Left cardiac atrium (tissue), 4 donors: Measurements from ENCODE around the gene PLK5. TPM values are rescaled to one million over a fixed set of nuclear protein-coding genes. Genes with fewer than 3 reads are reported as not detected.
"Not testable (repeated sequence)": the region's sequence is repeated elsewhere in the genome, so short reads cannot be mapped to it uniquely, and the experiment has no call there.

Experiments
- ATAC-seq, 2 donors: fragments of 200-7000 bp; cut with Tn5 transposase; one replicate each; pipeline ENCODE4 v1.9.1; 2020; ENCODE audit warnings: mild to moderate bottlenecking in 2 of 2, moderate library complexity in 2 of 2
- DNase-seq: peaks from one replicate; pipeline ENCODE4 v3.0.0-alpha.2; 2020
- intact Hi-C, 2 donors: fragments of 100-400 bp; cut with DNase I; formaldehyde crosslinking; loops; one replicate each; pipeline versions ENCODE4 v1.14.1 to v1.15.1; 2022 to 2023
- total RNA-seq, 2 donors: library from RNA; stranded (reverse); fragmentation: NEBNext Ultra II Directional; extraction: Animal tissue kit (Norgen Biotek cat#: 25700); gene quantifications; one replicate each; pipeline ENCODE4 v1.2.1, GENCODE V29; 2021
- donor health status: DM: no; HTN: yes; CAD: no.
- donor health status: DM: no; HTN: yes; CAD: no; lungs with severe emphysema.
- donor health status: DM: yes; HTN: yes; CAD: no.
- donor health status: Dilated cardiomyopathy.

PLK5 gene
- total RNA-seq, 2 donors from 2014 or later: not detected

DNA sequence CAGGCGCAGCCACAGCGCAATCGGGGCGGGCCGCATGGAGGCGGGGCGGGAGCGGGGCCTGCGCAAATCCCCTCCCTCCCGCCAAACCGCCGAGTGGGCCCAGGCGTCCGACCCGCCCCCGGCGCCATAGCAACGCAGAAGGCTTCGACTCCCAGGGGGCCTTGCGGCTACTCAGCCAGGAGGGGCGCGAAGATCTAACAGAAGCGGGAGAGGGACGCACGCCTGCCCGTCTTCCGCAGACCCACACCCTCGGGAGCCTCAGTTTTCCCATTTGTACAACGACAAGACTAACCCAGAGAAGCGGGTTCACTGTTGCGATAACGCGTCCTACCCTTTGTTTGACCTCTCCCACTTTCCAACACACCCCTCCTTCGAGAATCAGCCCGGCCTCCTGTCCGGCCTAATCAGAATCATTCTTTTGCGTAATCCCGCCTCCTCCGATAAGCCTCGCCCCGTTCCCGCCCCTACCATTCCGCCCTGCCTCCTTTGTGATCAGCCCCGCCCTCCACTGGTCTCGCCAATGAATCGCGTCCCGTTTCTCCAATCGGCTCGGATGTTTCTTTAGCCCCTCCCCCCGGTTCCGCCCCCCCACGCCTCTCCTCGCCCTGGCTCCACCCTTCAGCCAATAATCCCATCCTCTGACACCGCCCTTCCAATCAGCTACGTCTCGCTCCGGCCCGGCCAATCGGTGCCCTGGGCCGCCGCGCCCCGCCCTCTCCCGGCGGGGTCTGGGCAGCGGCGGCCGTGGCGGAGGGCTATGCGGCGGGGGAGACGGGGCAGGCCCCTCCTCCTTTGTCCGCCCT lies 33.4 kb upstream of the PLK5 start, which contains the start of gene PCSK4:
TSS of gene PCSK4 (minus strand) at position 40 of the 803 bp plus-strand sequence. CDS start at position 36, 4 bp downstream.
- ATAC-seq: peak; percentile 95
- DNase-seq: peak; percentile 98
- intact Hi-C loops: no loop called here

DNA sequence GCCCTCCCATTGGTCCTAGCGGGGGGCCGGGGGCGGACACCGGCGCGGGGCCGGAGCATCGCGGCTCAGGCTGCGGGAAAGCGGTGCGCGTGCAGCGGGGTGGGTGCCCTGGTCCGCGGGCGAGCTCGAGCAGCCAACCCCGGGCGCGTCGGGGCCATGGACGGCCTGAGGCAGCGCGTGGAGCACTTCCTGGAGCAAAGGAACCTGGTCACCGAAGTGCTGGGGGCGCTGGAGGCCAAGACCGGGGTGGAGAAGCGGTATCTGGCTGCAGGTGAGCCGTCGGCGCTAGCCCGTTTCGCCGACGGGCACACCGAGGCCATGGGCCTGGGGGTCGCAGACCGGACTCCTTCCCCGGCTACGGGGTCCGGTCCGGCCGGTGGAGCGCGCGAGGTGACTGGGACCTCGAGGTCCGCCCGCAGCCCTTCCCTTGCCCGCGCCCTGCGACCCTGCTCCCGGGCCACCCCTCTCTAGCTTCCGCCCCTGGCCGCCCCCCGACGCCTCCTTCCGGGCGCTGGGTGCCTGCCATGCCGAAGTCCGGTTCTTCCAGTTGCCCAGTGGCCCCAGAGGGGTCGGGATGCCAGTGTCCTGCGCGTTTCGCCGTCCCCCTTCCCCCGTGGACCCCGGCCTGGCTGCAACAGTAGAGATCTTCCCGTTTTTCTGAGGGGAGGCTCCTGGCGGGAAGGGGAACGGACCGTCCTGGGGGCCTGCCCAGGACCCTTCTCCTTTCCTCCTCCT lies 32.6 kb upstream of the PLK5 start, which contains the start of gene REEP6:
TSS of gene REEP6 (plus strand) at position 68 of the 735 bp plus-strand sequence. CDS start at position 157, 89 bp downstream.
- intact Hi-C loops: no loop called here
- DNase-seq: no peak

GRCh38 chr19:1491849-1492170 lies 32.1 kb upstream of the PLK5 start:
- intact Hi-C loops: no loop called here
- DNase-seq (no peak), ATAC-seq (no peak)

More for the DNA sequence above, 32.6 kb upstream of the PLK5 start, which contains the start of gene REEP6:
- no peak for ATAC-seq

- intact Hi-C loops: no loop called here
- no peak for DNase-seq
- no peak for ATAC-seq
Observed at GRCh38 chr19:1492474-1493006, 31.3 kb upstream of the PLK5 start.

- intact Hi-C loops: no loop called here
- ATAC-seq (no peak), DNase-seq (no peak)
Observed at GRCh38 chr19:1494115-1494815, 29.6 kb upstream of the PLK5 start.

DNA sequence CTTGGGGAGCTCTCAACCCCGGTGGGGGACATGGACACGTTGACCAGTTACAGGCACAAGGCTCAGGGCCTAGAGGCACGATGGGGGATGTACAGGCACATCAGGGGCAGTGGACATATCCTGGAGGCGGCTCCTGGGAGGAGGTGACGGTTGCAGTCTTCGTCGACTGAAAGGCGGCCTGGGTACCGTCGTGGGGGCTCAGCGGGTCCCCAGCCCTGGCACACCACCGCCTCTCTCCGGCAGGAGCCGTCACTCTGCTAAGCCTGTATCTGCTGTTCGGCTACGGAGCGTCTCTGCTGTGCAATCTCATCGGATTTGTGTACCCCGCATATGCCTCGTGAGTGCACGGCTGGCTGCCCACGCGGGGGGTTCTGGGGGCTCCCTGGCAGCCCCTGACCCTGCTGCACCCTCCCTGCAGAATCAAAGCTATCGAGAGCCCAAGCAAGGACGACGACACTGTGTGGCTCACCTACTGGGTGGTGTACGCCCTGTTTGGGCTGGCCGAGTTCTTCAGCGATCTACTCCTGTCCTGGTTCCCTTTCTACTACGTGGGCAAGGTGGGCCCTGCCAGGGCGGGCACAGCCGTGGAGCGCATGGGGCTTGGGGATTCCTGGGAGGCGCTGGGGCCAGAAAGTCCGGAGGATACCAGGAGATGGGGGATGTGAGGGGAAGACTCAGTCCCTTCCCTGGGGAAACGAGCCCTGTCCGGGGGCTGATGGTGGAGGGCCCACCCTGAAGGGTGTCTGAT lies 28.7 kb upstream of the PLK5 start:
- intact Hi-C loops: no loop called here
- no peak for ATAC-seq
- DNase-seq: no peak

DNA sequence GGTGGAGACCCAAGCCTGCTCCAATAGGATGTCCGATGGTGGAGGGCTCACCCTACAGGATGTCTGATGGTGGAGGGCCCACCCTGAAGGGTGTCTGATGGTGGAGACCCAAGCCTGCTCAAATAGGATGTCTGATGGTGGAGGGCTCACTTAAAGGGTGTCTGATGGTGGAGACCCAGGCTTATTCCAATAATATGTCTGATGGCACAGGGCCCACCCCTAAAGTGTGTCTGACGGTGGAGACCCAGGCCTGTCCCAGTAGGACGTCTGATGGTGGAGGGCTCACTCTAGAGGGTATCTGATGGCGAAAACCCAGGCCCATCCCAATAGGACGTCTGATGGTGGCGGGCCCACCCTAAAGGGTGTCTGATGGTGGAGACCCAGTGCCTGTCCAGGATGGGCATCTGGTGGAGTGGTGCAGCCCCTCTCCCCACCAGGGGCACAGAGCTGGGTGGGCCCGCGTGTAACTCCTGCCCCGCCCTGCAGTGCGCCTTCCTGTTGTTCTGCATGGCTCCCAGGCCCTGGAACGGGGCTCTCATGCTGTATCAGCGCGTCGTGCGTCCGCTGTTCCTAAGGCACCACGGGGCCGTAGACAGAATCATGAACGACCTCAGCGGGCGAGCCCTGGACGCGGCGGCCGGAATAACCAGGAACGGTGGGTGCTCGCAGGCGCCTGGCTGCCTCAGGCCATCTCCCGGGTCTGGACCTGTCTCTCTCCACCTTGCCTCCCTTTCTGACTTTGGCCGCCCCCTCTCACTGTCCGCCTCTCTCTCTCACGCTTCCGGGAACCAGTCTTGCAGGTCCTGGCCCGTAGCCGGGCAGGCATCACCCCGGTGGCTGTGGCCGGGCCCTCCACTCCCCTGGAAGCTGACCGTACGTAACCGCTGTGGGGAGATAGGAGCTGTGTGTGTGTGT lies 27.8 kb upstream of the PLK5 start:
- no peak for DNase-seq
- no peak for ATAC-seq
- intact Hi-C loops: no loop called here

DNA sequence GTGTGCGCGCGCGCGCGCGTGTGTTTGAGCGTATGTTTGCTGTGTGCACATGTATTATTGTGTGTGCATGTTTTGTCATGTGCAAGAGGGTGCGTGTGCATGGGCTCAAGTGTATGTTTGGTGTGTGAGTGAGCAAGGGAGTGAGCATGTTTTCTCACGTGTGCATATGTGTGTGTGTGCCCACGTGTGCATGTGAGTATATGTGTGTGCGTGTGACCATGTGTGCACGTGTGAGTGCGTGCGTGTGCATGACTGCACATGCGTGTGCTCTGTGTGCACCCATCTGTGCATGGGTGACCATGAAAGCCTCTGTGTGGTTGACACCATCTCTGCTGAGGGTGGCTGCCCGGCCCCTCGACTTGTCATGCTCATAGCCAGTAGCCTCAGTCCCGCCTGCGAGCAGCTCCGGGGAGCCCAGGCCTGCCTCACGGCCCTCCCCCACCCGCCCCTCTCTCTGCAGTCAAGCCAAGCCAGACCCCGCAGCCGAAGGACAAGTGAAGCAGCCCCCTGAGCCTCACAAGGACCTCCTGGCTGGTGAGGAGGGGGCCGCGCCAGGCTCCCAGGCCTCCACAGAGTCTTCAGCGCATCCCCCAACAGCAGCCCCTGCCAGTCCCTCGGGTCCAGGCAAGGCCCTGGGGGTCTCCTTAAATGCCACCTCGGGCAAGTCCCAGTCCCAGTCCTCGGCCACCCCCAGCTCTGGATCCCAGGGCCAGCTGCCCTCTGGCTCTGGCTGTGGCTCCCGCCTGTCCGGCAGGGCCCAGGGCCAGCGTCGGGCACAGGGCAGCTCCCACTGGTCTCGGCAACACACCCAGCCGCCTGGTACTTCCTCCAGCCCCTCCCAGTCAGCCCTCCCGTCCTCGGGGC lies 26.9 kb upstream of the PLK5 start:
- intact Hi-C loops: no loop called here
- ATAC-seq: no peak
- DNase-seq: no peak

- DNase-seq: no peak
- ATAC-seq: no peak
- intact Hi-C loops: no loop called here
Observed at GRCh38 chr19:1497578-1498235, 26.2 kb upstream of the PLK5 start.

DNA sequence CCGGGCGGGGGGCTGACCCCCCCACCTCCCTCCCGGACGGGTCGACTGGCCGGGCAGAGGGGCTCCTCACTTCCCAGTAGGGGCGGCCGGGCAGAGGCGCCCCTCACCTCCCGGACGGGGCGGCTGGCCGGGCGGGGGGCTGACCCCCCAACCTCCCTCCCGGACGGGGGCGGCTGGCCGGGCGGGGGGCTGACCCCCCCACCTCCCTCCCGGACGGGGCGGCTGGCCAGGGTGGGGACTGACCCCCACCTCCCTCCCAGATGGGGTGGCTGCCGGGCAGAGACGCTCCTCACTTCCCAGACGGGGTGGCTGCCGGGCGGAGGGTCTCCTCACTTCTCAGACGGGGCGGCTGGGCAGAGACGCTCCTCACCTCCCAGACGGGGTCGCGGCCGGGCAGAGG lies 24.6 kb upstream of the PLK5 start:
- DNase-seq, ATAC-seq, intact Hi-C loops: not testable (repeated sequence)

- ATAC-seq (no peak), DNase-seq (no peak)
- intact Hi-C loops: no loop called here
Observed at GRCh38 chr19:1501200-1501595, 22.7 kb upstream of the PLK5 start.

GRCh38 chr19:1502433-1503088 lies 21.3 kb upstream of the PLK5 start:
- no peak for ATAC-seq
- intact Hi-C loops: no loop called here
- peak; percentile 14 for DNase-seq

DNA sequence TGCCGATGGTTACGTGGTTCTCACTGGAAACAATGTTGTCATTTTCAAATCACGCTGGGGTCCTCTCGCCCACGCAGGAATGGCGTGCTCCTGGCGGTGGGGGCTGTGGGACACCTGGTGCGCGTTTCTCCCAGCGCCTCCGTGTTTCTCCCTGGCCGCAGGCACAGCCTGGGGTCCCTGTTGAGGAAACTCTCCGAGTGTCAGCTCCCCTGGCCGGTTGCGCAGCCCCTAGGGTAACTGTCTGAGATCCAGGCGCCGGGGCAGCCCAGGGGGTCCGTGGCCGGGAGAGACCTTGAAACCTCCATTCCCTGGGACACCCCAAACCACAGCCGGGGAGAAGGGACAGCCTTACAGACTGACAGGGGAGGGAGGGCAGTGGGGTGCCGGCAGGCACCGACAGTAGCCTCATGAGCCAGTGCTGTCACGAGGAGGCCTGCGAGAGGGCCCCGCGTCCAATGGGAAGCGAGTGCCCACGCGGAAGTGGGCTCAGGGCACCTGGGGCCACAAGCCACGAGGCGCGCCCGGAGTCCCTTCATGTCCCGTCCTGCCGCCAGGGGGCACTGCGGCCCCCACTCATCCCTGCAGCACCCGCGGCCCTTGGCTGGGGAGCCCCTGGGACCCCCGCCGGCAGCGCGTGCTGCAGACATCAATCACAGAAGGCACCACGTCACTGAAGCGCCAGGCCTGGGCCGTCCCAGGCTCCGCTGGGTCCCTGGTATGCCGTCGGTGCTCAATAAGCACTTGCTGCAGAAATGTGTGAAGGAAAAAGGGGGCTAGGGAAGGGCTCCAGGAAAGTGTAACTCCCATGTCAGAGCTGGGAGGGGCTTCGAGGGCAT lies 20.6 kb upstream of the PLK5 start:
- intact Hi-C loops: no loop called here
- ATAC-seq (no peak), DNase-seq (peak; percentile 66)

GRCh38 chr19:1503925-1504773 lies 19.7 kb upstream of the PLK5 start:
- DNase-seq (no peak), ATAC-seq (no peak)
- intact Hi-C loops: no loop called here
